ENCODE measurements around the gene CNTNAP2. TPM values are rescaled to one million over a fixed set of nuclear protein-coding genes. Genes with fewer than 3 reads are reported as not detected.

Gene CNTNAP2
- total RNA-seq, 1 donor from 2014 or later, result not detected

DNA sequence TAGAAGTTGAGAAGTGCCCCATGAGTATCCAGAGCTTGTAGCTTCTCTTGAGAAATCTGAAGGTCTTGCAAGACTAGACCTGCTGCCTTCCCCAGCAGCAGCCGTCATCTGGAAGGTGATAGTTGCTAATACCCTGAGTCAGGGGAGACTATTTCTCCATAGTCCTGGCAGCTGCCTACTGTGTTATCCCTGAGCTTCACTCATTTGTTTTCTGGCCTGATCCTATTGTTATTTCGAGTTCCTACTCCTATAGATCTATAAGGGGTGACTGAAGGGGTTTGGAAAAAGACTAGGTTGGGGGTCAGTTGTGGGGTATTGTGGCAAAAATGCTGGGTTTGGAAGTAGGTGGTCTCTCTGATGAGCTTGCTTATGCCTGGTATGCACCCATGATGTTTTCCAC, 297.8 kb downstream of the CNTNAP2 start:
- intact Hi-C loops (cut with micrococcal nuclease), result no loop called here

DNA sequence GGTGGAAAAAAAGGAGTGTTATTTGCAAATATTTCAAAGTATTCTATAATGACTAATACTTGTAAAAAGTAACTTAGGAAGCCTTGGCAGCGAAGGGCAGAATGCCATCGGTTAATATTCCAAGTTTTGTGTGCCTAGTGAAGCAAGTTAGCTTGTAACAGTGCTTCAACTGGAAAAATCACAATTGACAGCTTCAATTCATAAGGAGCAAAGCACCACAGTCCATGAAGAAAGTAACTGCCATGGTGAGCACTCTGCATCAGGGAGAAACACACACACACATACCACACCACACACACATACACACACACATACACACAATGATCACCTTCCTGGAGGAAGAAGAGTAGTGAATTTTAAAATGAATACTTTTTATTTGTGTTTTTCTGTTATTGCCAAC, 298.3 kb downstream of the CNTNAP2 start:
- intact Hi-C loops (cut with micrococcal nuclease), result no loop called here

GRCh38 chr7:146417176-146417575, 300.6 kb downstream of the CNTNAP2 start:
- intact Hi-C loops (cut with micrococcal nuclease), result no loop called here

- intact Hi-C loops (cut with micrococcal nuclease), result no loop called here
These were observed 306.8 kb downstream of the CNTNAP2 start for GRCh38 chr7:146423446-146423845.

DNA sequence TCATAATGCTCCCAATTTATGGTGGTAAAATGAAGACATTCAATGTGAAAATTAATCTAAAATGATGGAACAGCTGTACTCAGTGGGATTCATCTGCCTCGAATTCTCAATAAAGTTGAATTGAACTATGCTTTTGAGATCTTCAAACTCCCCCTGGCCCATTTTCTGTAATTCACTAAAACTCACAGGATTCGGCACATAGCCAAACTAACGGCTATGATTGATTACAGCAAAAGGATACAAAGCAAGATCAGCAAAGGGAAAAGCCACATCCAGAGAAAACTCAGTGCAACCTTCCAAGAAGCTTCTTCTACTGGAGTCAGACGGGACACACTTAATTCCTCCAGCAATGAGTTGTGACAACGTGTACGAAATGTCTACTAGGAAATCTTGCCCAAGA, 307.5 kb downstream of the CNTNAP2 start:
- intact Hi-C loops (cut with micrococcal nuclease), result no loop called here

GRCh38 chr7:146433501-146433900, 316.9 kb downstream of the CNTNAP2 start:
- intact Hi-C loops (cut with micrococcal nuclease), result no loop called here

- intact Hi-C loops (cut with micrococcal nuclease), result no loop called here
These were observed 326.5 kb downstream of the CNTNAP2 start for GRCh38 chr7:146443102-146443501.

DNA sequence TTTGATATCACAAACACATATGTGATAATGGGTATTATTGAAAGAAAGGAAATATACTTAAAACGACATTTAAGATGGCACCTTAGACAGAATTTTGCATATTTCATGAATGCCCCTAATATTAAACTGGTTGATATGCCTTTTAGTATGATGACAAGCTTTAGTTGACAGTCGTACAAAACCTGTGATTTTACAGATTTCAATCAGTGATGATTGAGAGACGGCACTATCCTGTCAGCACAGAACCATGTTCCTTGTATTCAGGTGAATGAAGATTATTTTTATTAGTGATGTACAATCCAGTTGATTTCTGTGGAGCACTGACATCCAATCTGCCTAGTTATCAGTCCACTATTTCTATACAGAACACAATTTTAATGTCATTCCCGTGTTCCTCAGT, 333.0 kb downstream of the CNTNAP2 start:
- intact Hi-C loops (cut with micrococcal nuclease), result loop anchor here (1.0 to 5.0 kb wide), 2 partner anchors 27 to 47 kb away; no protein-coding TSS in a partner anchor

DNA sequence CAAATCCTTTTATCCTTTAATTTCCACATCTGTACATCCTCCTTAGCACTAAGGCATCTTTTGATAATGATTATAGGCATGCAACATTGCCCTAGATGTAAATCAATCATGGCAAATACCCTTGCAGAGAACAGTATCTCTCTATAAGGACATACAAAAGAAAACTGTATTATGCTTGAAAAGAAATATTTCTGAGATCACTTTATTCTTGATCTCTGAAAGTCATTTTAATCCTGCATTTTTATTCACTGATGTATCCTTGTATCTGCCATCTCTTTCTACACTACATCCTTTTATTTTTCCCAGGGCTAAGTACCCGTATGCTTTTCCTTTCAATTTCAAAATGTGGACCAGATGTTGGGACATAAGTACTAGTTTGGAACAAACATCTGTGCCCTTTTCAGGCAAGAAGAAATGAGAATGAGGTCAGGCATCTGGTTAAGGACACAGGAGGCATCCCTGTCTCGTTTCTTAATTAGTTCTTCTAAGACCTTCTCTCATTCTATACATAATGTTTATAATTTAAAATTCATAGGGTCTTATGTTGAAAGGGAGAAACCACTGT, 338.6 kb downstream of the CNTNAP2 start:
- intact Hi-C loops (cut with micrococcal nuclease), result no loop called here

DNA sequence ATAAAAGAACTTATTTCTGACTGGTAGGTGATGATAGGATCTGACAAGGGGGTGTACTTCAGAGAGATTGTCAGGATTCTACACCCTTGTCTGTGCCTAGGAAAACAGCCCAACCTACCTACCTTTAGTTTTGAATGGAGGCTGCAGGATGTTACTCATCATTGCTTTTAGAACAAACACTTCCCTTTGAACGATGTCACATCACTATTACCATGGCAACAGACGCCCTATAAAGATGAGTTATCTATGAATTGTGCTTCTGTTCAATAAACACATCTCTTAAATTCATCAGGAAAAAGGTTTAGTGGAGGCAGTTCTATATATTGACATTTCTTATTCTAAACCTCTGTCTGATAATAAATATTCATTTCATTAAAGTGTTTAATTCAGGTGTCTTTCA, 362.4 kb downstream of the CNTNAP2 start:
- intact Hi-C loops (cut with micrococcal nuclease), result no loop called here

DNA sequence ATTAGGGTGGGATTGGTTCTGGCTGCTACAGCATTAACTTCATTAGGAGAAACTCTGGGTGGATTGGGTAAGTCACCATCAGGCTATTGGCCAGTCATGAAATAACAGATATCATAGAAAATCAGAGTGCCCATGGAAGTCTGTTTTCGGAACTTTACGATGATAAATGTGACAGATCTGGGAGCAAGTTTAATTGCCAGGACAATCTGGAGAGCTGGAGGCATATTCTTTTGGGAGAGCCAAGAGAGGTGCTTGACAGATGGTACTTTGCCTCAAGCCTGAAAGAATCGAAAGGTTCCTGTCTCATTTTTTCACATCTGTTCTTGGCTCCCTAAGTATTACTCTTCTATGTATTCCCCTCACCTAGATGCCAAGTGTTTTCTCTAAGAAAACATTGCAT, 369.9 kb downstream of the CNTNAP2 start:
- intact Hi-C loops (cut with micrococcal nuclease), result no loop called here

DNA sequence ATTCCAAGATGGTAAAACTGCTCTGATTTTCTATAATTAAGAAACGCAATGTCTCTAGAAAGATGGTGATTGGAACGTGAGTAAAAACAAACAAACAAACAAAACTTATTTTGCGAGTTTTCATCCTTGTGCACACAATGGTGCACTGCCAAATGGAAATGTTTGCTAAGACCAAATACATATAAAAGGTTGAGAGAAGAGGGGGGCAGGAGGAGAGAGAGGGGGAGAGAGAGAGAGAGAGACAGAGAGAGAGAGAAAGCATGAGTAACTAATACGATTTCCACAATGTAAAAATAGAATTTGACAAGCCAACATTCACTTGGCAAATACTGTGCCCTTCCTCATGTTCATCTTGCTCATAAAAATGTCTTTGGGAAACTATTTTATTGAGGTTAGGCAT, 375.4 kb downstream of the CNTNAP2 start:
- intact Hi-C loops (cut with micrococcal nuclease), result no loop called here

DNA sequence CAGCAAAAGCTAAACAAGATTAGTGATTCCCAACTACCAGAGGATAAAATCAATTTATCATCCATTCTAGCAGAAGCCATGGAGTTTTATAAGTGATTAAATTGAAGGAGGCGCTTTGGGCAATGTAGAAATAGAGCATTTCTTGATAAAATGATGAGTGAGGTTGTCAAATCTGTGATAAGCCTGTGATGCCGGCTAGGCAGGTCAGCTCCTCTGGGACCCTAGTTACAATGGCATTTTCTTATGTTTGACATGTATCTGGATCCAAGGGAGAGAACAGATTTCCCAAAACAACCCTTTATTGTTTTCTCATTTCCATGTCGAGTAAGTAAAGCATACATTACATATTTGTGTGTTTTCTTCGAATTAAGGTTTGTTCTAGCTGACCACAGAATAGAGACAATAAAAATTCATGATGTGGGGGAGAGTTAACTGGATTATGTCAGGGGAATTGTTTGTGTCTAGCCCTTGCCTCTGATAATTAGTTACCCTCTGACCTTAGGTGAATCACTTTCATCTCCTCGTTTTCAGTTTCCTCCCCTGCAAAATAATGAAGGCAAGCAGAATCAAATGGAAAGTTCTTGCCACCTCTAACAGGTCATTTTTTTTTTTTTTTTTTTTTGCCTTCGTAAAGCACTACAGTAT, 378.5 kb downstream of the CNTNAP2 start:
- intact Hi-C loops (cut with micrococcal nuclease), result no loop called here

- intact Hi-C loops (cut with micrococcal nuclease), result no loop called here
These were observed 380.1 kb downstream of the CNTNAP2 start for GRCh38 chr7:146496657-146497056.

DNA sequence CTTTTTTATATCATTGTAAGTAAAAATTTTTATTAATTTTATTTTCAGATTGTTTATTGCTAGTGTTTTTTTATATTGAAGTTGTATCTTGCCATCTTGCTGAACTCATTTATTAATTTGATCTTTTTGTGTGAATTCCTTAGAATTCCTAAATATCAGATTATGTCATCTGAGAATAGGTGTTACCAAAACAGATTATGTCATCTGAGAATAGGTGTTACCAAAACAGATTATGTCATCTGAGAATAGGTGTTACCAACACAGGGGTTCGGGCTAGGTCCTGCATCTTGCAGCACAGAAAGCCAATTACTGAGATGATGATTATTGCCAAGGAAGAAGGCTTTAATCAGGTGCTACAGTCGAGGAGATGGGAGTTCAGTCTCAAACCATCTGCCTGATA, 383.4 kb downstream of the CNTNAP2 start:
- intact Hi-C loops (cut with micrococcal nuclease), result no loop called here

DNA sequence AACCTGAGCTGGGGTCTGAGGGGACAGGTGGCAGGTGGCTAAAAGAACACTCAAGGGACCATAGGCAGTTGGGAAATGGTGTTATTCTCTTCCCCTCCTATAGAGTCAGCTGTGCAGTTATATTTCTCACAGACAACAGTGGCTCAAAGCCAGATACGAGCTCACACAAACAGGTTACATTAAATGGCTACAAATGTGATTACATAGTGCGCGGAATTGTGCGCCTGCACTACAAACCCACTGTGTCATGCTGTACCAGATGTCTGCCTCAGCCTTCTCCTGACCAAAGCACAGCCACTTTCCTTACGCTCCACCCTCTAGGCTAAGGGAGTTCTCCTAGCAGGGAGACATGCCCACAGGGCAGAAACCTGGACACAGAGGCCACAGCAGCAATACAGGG, 387.2 kb downstream of the CNTNAP2 start:
- intact Hi-C loops (cut with micrococcal nuclease), result no loop called here

- intact Hi-C loops (cut with micrococcal nuclease), result no loop called here
These were observed 393.6 kb downstream of the CNTNAP2 start for GRCh38 chr7:146510088-146510680.

DNA sequence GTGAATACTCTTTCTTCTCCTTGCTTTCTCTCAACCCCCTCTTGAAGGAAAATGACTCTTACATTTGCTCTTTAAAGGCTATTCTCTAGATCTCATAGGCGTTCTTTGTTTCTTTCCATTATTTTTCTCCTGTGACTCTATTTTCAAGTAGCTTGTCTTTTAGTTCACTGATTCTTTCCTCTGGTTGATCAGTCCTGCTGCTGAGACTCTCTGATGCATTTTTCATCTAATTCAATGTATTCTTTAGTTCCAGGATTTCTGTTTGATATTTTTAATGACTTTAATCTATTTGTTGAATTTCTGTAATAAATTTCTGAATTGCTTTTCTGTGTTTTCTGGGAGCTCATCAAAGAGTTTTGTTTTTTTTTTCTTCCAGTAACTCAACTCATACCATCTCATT, 397.7 kb downstream of the CNTNAP2 start:
- intact Hi-C loops (cut with micrococcal nuclease), result no loop called here

GRCh38 chr7:146528581-146528980, 412.0 kb downstream of the CNTNAP2 start:
- intact Hi-C loops (cut with micrococcal nuclease), result no loop called here

GRCh38 chr7:146539836-146540235, 423.2 kb downstream of the CNTNAP2 start:
- intact Hi-C loops (cut with micrococcal nuclease), result no loop called here

DNA sequence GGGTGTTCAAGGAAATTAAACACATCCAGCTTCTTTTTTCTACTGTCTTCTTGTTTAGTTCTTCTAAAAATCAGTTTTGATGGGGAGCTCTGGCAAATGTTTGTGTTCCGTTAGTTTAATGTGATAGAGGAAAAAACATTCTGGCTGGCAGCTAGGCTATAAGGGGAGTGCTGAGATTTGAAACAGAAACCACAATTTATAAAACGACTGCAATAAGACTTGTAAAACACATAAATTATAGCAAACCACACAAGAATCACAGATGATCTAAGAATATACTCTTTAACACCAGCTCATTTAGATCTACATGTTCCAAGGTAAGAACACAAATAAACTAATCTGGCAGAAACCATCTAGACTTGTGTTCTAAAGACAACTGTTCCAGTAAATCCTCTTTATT, 425.5 kb downstream of the CNTNAP2 start:
- intact Hi-C loops (cut with micrococcal nuclease), result no loop called here

- intact Hi-C loops (cut with micrococcal nuclease), result no loop called here
These were observed 428.1 kb downstream of the CNTNAP2 start for GRCh38 chr7:146544748-146545147.

DNA sequence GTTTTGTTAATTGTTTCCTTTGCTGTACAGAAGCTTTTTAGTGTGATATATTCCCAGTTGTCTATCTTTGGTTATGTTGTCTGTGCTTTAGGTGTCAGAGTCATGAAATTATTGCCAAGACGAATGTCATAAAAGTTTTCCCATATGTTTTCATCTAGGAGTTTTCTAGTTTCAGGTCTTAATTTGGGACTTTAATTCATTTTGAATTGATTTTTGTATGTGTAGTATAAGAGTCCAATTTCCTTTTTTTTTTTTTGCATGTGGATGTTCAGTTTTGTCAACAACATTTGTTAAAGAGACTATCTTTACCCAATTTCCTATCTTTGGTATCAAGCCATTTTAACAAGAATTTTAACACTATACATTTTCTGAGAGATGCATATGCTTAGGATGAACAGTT, 432.2 kb downstream of the CNTNAP2 start:
- intact Hi-C loops (cut with micrococcal nuclease), result no loop called here
